Measurements from ENCODE around the gene TCF12. TPM values are rescaled to one million over a fixed set of nuclear protein-coding genes. Genes with fewer than 3 reads are reported as not detected.

TCF12 gene
- total and polyA plus RNA-seq, 7 experiments from 2014 or later = 51.3 to 99.4 (median 79.9) TPM

GRCh38 chr15:56919031-56919608, 676 bp downstream of the TCF12 start:
- H3K27ac ChIP-seq (ENCODE audit: low read depth, low read length) = peak overlapping the region; percentile 86
- peak; percentile 36 to 59 (median 49) for DNase-seq

GRCh38 chr15:56919609-56920366, 1.3 kb downstream of the TCF12 start:
- Mint-ChIP-seq H3K27me3 (no peaks in the 10 kb centered on the region), H3K9me3 (peaks cover 0 to 3% (median 0%) of the 10 kb centered on the region in 11 donors), H3K27ac (peak overlapping the region; percentile 76 to 94 (median 90)), H3K4me3 (peak overlapping the region; percentile 89 to 95 (median 92)), H3K4me1 (peaks cover 23 to 70% (median 52%) of the 10 kb centered on the region in 7 donors), H3K36me3 (peaks cover 0 to 11% (median 6%) of the 10 kb centered on the region in 5 donors)
- Histone ChIP-seq H3K4me3 (ENCODE audit: low read length) (peak overlapping the region; percentile 91), H3K27ac (ENCODE audit: low read depth, low read length) (peak overlapping the region; percentile 86), H3K9me3 (ENCODE audit: control insufficient read depth in 2 of 3, low read length in 3 of 3) (no peaks in the 10 kb centered on the region), H3K4me1 (ENCODE audit: control insufficient read depth in 2 of 2, insufficient read depth in 2 of 2, low read length in 2 of 2) (peaks cover 14 to 32% of the 10 kb centered on the region in 2 donors), H3K36me3 (ENCODE audit: control insufficient read depth in 2 of 3, insufficient read depth in 3 of 3, low read length in 3 of 3) (peaks cover 0 to 8% (median 6%) of the 10 kb centered on the region in 3 experiments), H3K27me3 (ENCODE audit: control insufficient read depth in 2 of 2, insufficient read depth in 2 of 2, low read length in 2 of 2) (no peaks in the 10 kb centered on the region)
- intact Hi-C loops (cut with micrococcal nuclease) = loop anchor here (1.0 to 10.0 kb wide), 7 partner anchors 158 to 788 kb away; partner anchors contain the start of genes POLR2M (in 1 of the 2) and RFX7 (in 1 of the 2)
- POLR2A ChIA-PET = interaction anchor here (0.6 to 3.6 kb wide), 4 partner anchors 10 to 186 kb away, joined by 3 to 38 read pairs (median 8); partner anchors contain the start of gene ZNF280D
- CTCF ChIA-PET = interaction anchor here (0.6 to 0.7 kb wide), 2 partner anchors 50 to 296 kb away, joined by 3 read pairs; no protein-coding TSS in a partner anchor
- ATAC-seq (no peak), DNase-seq (peak in 6 of 9 donors; percentile 7 to 49 (median 10))

More at GRCh38 chr15:56919031-56919608, 676 bp downstream of the TCF12 start:
- no peaks in the 10 kb centered on the region for H3K27me3 ChIP-seq (ENCODE audit: control insufficient read depth in 2 of 2, insufficient read depth in 2 of 2, low read length in 2 of 2)
- Mint-ChIP-seq H3K4me3 (peak overlapping the region; percentile 76 to 94 (median 90)), H3K4me1 (peaks cover 23 to 63% (median 46%) of the 10 kb centered on the region in 7 donors), H3K36me3 (peaks cover 0 to 9% (median under 1%) of the 10 kb centered on the region in 5 donors), H3K27ac (peak overlapping the region in 7 of 9 donors; percentile 67 to 87 (median 83)), H3K27me3 (no peaks in the 10 kb centered on the region), H3K9me3 (peaks cover 0 to 3% (median 0%) of the 10 kb centered on the region in 11 donors)
- peak overlapping the region; percentile 91 for H3K4me3 ChIP-seq (ENCODE audit: low read length)
- intact Hi-C loops (cut with micrococcal nuclease) = loop anchor here in 1 of 2 donors (2.0 to 5.0 kb wide), 4 partner anchors 218 to 788 kb away; partner anchors contain the start of genes POLR2M and RFX7
- ChIA-PET POLR2A (interaction anchor here (0.6 to 3.6 kb wide), 4 partner anchors 11 to 186 kb away, joined by 3 to 38 read pairs (median 8); partner anchors contain the start of gene ZNF280D), CTCF (interaction anchor here (1.0 to 1.4 kb wide), 3 partner anchors 33 to 386 kb away, joined by 3 read pairs; no protein-coding TSS in a partner anchor)
- ATAC-seq = peak; percentile 41
- peaks cover 0 to 8% (median 6%) of the 10 kb centered on the region in 3 experiments for H3K36me3 ChIP-seq (ENCODE audit: control insufficient read depth in 2 of 3, insufficient read depth in 3 of 3, low read length in 3 of 3)
- no peaks in the 10 kb centered on the region for H3K9me3 ChIP-seq (ENCODE audit: control insufficient read depth in 2 of 3, low read length in 3 of 3)
- peaks cover 14 to 32% of the 10 kb centered on the region in 2 donors for H3K4me1 ChIP-seq (ENCODE audit: control insufficient read depth in 2 of 2, insufficient read depth in 2 of 2, low read length in 2 of 2)

GRCh38 chr15:56920367-56920627, 1.9 kb downstream of the TCF12 start:
- intact Hi-C loops (cut with micrococcal nuclease) = loop anchor here in 1 of 2 donors (1.0 to 10.0 kb wide), 3 partner anchors 157 to 295 kb away; no protein-coding TSS in a partner anchor
- peak overlapping the region; percentile 86 for H3K27ac ChIP-seq (ENCODE audit: low read depth, low read length)
- DNase-seq = peak in 1 of 9 donors; percentile 11
- no peaks in the 10 kb centered on the region for H3K27me3 ChIP-seq (ENCODE audit: control insufficient read depth in 2 of 2, insufficient read depth in 2 of 2, low read length in 2 of 2)
- peak overlapping the region; percentile 89 to 95 (median 92) for H3K4me3 Mint-ChIP-seq
- H3K4me3 ChIP-seq (ENCODE audit: low read length) = peak overlapping the region; percentile 91
- CTCF ChIA-PET = interaction anchor here (0.6 to 0.7 kb wide), 2 partner anchors 51 to 296 kb away, joined by 3 read pairs; no protein-coding TSS in a partner anchor
- peak overlapping the region; percentile 76 to 94 (median 90) for H3K27ac Mint-ChIP-seq
- peaks cover 23 to 70% (median 53%) of the 10 kb centered on the region in 7 donors for H3K4me1 Mint-ChIP-seq
- peaks cover 0 to 11% (median 6%) of the 10 kb centered on the region in 5 donors for H3K36me3 Mint-ChIP-seq
- no peaks in the 10 kb centered on the region for H3K9me3 ChIP-seq (ENCODE audit: control insufficient read depth in 2 of 3, low read length in 3 of 3)
- peaks cover 14 to 32% of the 10 kb centered on the region in 2 donors for H3K4me1 ChIP-seq (ENCODE audit: control insufficient read depth in 2 of 2, insufficient read depth in 2 of 2, low read length in 2 of 2)
- H3K27me3 Mint-ChIP-seq = no peaks in the 10 kb centered on the region
- no peak for ATAC-seq
- peaks cover 0 to 8% (median 6%) of the 10 kb centered on the region in 3 experiments for H3K36me3 ChIP-seq (ENCODE audit: control insufficient read depth in 2 of 3, insufficient read depth in 3 of 3, low read length in 3 of 3)
- H3K9me3 Mint-ChIP-seq = peaks cover 0 to 3% (median 0%) of the 10 kb centered on the region in 11 donors
- POLR2A ChIA-PET = interaction anchor here (2.7 to 3.6 kb wide), 2 partner anchors 10 to 34 kb away, joined by 12 to 38 read pairs; no protein-coding TSS in a partner anchor

GRCh38 chr15:56923174-56923591, 4.7 kb downstream of the TCF12 start:
- Histone ChIP-seq H3K4me3 (ENCODE audit: low read length) (no peak overlapping the region), H3K4me1 (ENCODE audit: control insufficient read depth in 2 of 2, insufficient read depth in 2 of 2, low read length in 2 of 2) (peaks cover 3 to 19% of the 10 kb centered on the region in 2 donors), H3K9me3 (ENCODE audit: control insufficient read depth in 2 of 3, low read length in 3 of 3) (no peaks in the 10 kb centered on the region), H3K27me3 (ENCODE audit: control insufficient read depth in 2 of 2, insufficient read depth in 2 of 2, low read length in 2 of 2) (no peaks in the 10 kb centered on the region), H3K27ac (ENCODE audit: low read depth, low read length) (no peak overlapping the region), H3K36me3 (ENCODE audit: control insufficient read depth in 2 of 3, insufficient read depth in 3 of 3, low read length in 3 of 3) (peaks cover 0 to 6% (median 6%) of the 10 kb centered on the region in 3 experiments)
- peaks cover 0 to 1% (median 0%) of the 10 kb centered on the region in 11 donors for H3K9me3 Mint-ChIP-seq
- ChIA-PET CTCF (interaction anchor here (1.0 kb wide), 1 partner anchor 9 kb away, joined by 3 read pairs; no protein-coding TSS in a partner anchor), POLR2A (interaction anchor here (0.7 to 1.0 kb wide), 2 partner anchors 35 to 39 kb away, joined by 3 read pairs; no protein-coding TSS in a partner anchor)
- no peak for ATAC-seq
- H3K36me3 Mint-ChIP-seq = peaks cover 0 to 29% (median 14%) of the 10 kb centered on the region in 5 donors
- no peaks in the 10 kb centered on the region for H3K27me3 Mint-ChIP-seq
- intact Hi-C loops (cut with micrococcal nuclease) = loop anchor here in 1 of 2 donors (5.0 to 10.0 kb wide), 2 partner anchors 154 to 292 kb away; no protein-coding TSS in a partner anchor
- H3K4me1 Mint-ChIP-seq = peaks cover 39 to 76% (median 65%) of the 10 kb centered on the region in 7 donors
- peak overlapping the region in 5 of 9 donors; percentile 4 to 75 (median 15) for H3K27ac Mint-ChIP-seq
- peak overlapping the region in 5 of 10 donors; percentile 11 to 47 (median 23) for H3K4me3 Mint-ChIP-seq
- no peak for DNase-seq

- Mint-ChIP-seq H3K9me3 (no peaks in the 10 kb centered on the region), H3K36me3 (peaks cover 0 to 47% (median 25%) of the 10 kb centered on the region in 5 donors), H3K4me3 (no peak overlapping the region), H3K27me3 (no peaks in the 10 kb centered on the region), H3K4me1 (peaks cover 47 to 91% (median 85%) of the 10 kb centered on the region in 7 donors), H3K27ac (peak overlapping the region in 2 of 9 donors; percentile 16 to 59)
- POLR2A ChIA-PET = interaction anchor here (1.1 kb wide), 1 partner anchor 10 kb away, joined by 3 read pairs; the partner anchor contains the start of gene TCF12
- intact Hi-C loops (cut with micrococcal nuclease) = loop anchor here in 1 of 2 donors (5.0 to 10.0 kb wide), 2 partner anchors 34 to 287 kb away; no protein-coding TSS in a partner anchor
- Histone ChIP-seq H3K4me3 (ENCODE audit: low read length) (no peak overlapping the region), H3K27me3 (ENCODE audit: control insufficient read depth in 2 of 2, insufficient read depth in 2 of 2, low read length in 2 of 2) (no peaks in the 10 kb centered on the region), H3K9me3 (ENCODE audit: control insufficient read depth in 2 of 3, low read length in 3 of 3) (no peaks in the 10 kb centered on the region), H3K4me1 (ENCODE audit: control insufficient read depth in 2 of 2, insufficient read depth in 2 of 2, low read length in 2 of 2) (peaks cover 10 to 20% of the 10 kb centered on the region in 2 donors), H3K36me3 (ENCODE audit: control insufficient read depth in 2 of 3, insufficient read depth in 3 of 3, low read length in 3 of 3) (peaks cover 0 to 6% (median 0%) of the 10 kb centered on the region in 3 experiments), H3K27ac (ENCODE audit: low read depth, low read length) (no peak overlapping the region)
- DNase-seq = no peak
- no peak for ATAC-seq
- CTCF ChIA-PET = no interaction called here
These were observed 9.4 kb downstream of the TCF12 start for GRCh38 chr15:56927816-56928215.
